Glutamatergic neuron (in vitro differentiated cells): ENCODE data around the gene CELA2A. TPM values are rescaled to one million over a fixed set of nuclear protein-coding genes. Genes with fewer than 3 reads are reported as not detected.

Experiments used
- DNase-seq: peaks from one replicate; pipeline ENCODE4 v3.0.0; 2022
- H3K27ac Mint-ChIP-seq: one replicate; pipeline ENCODE4 v1.8.0; 2020; ENCODE audit warnings: mild to moderate bottlenecking, mixed read lengths, inconsistent platforms; ENCODE audit not compliant: unreplicated experiment
- H3K27me3 Mint-ChIP-seq: one replicate; pipeline ENCODE4 v1.8.0; 2020; ENCODE audit warnings: mild to moderate bottlenecking, moderate library complexity, mixed read lengths, inconsistent platforms; ENCODE audit not compliant: unreplicated experiment
- H3K36me3 Mint-ChIP-seq: one replicate; pipeline ENCODE4 v1.8.0; 2020; ENCODE audit warnings: mild to moderate bottlenecking, mixed read lengths, inconsistent platforms; ENCODE audit not compliant: unreplicated experiment
- H3K4me1 Mint-ChIP-seq: one replicate; pipeline ENCODE4 v1.8.0; 2020; ENCODE audit warnings: mild to moderate bottlenecking, low read depth, mixed read lengths, inconsistent platforms; ENCODE audit not compliant: unreplicated experiment
- H3K4me3 Mint-ChIP-seq: one replicate; pipeline ENCODE4 v1.8.0; 2020; ENCODE audit warnings: mild to moderate bottlenecking, mixed read lengths, inconsistent platforms; ENCODE audit not compliant: unreplicated experiment
- H3K9me3 Mint-ChIP-seq: one replicate; pipeline ENCODE4 v1.8.0; 2020; ENCODE audit warnings: mild to moderate bottlenecking, moderate library complexity, mixed read lengths, inconsistent platforms; ENCODE audit not compliant: unreplicated experiment
- total RNA-seq: library from RNA; stranded (reverse); fragmentation: NEBNext Ultra II Directional; extraction: Animal tissue kit (Norgen Biotek cat#: 25700); gene quantifications from one replicate; pipeline ENCODE4 v1.2.1, GENCODE V29; 2021; ENCODE audit not compliant: unreplicated experiment
- TF ChIP-seq, protein P1 (sequence below): fragments of 200-600 bp; sonication (generic); IDR thresholded peaks from one replicate; pipeline ENCODE4 v1.5.0; 2021; ENCODE audit not compliant: partially characterized antibody, unreplicated experiment

CELA2A gene
- total RNA-seq, 1 donor from 2014 or later: not detected

DNA sequence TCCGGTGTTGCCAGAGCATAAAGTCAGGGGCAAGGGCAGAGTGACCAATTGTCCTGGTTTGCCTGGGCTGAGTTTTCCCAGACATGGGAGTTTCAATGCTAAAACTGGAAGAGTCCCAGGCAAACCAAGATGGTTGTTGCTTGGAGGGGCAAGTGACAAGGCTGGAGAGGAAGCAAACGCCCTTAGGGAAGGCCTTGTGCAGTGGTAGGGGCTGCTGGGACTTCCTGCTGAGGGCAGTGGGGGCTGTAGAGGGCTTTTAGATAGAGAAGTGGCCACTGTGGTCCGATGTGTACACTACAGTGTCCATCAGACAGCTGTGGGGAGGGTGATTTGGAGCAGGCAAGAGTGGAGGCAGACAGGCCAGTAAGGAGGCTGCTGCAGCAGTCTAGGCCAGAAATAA is 7.0 kb upstream of the CELA2A start:
- H3K4me3 Mint-ChIP-seq: no peak overlapping the region
- peaks cover 2% of the 10 kb centered on the region for H3K27me3 Mint-ChIP-seq
- no peak for DNase-seq
- TF ChIP-seq, protein P1, sequence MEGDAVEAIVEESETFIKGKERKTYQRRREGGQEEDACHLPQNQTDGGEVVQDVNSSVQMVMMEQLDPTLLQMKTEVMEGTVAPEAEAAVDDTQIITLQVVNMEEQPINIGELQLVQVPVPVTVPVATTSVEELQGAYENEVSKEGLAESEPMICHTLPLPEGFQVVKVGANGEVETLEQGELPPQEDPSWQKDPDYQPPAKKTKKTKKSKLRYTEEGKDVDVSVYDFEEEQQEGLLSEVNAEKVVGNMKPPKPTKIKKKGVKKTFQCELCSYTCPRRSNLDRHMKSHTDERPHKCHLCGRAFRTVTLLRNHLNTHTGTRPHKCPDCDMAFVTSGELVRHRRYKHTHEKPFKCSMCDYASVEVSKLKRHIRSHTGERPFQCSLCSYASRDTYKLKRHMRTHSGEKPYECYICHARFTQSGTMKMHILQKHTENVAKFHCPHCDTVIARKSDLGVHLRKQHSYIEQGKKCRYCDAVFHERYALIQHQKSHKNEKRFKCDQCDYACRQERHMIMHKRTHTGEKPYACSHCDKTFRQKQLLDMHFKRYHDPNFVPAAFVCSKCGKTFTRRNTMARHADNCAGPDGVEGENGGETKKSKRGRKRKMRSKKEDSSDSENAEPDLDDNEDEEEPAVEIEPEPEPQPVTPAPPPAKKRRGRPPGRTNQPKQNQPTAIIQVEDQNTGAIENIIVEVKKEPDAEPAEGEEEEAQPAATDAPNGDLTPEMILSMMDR: no peak
- H3K4me1 Mint-ChIP-seq: peaks cover 4% of the 10 kb centered on the region
- peaks cover 6% of the 10 kb centered on the region for H3K9me3 Mint-ChIP-seq
- H3K36me3 Mint-ChIP-seq: peaks cover 5% of the 10 kb centered on the region
- no peak overlapping the region for H3K27ac Mint-ChIP-seq

DNA sequence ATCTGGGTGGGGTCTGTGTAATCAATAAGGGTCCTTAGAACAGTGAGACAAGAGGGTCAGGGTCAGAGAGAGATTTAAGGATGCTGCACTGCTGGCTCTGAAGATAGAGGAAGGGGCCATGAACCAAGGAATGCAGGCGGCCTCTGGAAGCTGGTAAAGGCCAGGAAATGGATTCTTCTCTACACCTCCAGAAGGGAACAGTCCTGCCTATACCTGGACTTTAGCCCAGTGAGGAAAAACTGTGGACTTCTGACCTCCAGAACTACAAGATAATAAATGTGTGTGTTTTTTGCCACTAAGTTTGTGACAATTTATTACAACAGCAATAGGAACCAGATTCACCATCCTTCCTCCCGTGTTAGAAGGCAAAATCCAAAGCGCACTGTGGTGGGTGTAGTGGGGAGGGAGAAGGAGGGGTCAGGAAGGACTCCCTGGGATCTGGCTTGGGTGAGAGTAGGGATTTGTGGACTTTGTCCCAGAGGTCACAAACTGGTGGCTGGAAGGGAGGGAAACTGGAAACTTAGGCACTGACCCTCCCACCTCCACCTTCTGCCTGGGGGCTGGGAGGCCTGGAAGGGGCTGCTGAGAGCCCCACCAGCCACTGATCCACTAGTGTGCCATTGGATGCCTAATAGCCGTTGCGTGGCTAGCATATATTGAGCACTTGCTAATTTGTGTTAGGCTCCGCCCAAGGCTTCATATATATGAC is 5.4 kb upstream of the CELA2A start:
- peaks cover 5% of the 10 kb centered on the region for H3K36me3 Mint-ChIP-seq
- no peak overlapping the region for H3K4me3 Mint-ChIP-seq
- H3K27ac Mint-ChIP-seq: no peak overlapping the region
- DNase-seq: no peak
- H3K27me3 Mint-ChIP-seq: peaks cover 2% of the 10 kb centered on the region
- peaks cover 4% of the 10 kb centered on the region for H3K9me3 Mint-ChIP-seq
- TF ChIP-seq, protein P1: no peak
- no peaks in the 10 kb centered on the region for H3K4me1 Mint-ChIP-seq

- Mint-ChIP-seq H3K4me3 (no peak overlapping the region), H3K4me1 (peaks cover 1% of the 10 kb centered on the region), H3K36me3 (peaks cover 5% of the 10 kb centered on the region), H3K27me3 (peaks cover 3% of the 10 kb centered on the region), H3K27ac (no peak overlapping the region), H3K9me3 (peaks cover 3% of the 10 kb centered on the region)
- no peak for DNase-seq
- TF ChIP-seq, protein P1: no peak
Observed at GRCh38 chr1:15452216-15452615, 4.3 kb upstream of the CELA2A start.

GRCh38 chr1:15452866-15453571 is 3.5 kb upstream of the CELA2A start:
- Mint-ChIP-seq H3K9me3 (peaks cover 2% of the 10 kb centered on the region), H3K4me1 (peaks cover 1% of the 10 kb centered on the region), H3K4me3 (no peak overlapping the region), H3K36me3 (peaks cover 5% of the 10 kb centered on the region), H3K27me3 (peaks cover 3% of the 10 kb centered on the region), H3K27ac (no peak overlapping the region)
- DNase-seq: no peak
- TF ChIP-seq, protein P1: no peak

GRCh38 chr1:15453734-15454133 is 2.8 kb upstream of the CELA2A start:
- peaks cover 3% of the 10 kb centered on the region for H3K27me3 Mint-ChIP-seq
- no peak overlapping the region for H3K4me3 Mint-ChIP-seq
- peaks cover 5% of the 10 kb centered on the region for H3K36me3 Mint-ChIP-seq
- peaks cover 1% of the 10 kb centered on the region for H3K4me1 Mint-ChIP-seq
- DNase-seq: no peak
- no peak overlapping the region for H3K27ac Mint-ChIP-seq
- peaks cover 2% of the 10 kb centered on the region for H3K9me3 Mint-ChIP-seq
- TF ChIP-seq, protein P1: no peak
